DND-41 (cell line): ENCODE data around the gene APOC1.

Source experiments
- EZH2 ChIP-seq: IDR thresholded peaks from 3 replicates; pipeline ENCODE4 v1.6.1; 2012; ENCODE audit warnings: borderline replicate concordance, low read depth, mild to moderate bottlenecking, moderate library complexity, low read length, inconsistent platforms; ENCODE audit not compliant: severe bottlenecking
- TF ChIP-seq, protein P1 (sequence below): IDR thresholded peaks from 2 replicates; pipeline ENCODE4 v1.5.1; 2012; ENCODE audit warnings: borderline replicate concordance, low read length, moderate library complexity, mild to moderate bottlenecking; ENCODE audit not compliant: poor library complexity, severe bottlenecking; ENCODE audit errors: extremely low read depth

DNA sequence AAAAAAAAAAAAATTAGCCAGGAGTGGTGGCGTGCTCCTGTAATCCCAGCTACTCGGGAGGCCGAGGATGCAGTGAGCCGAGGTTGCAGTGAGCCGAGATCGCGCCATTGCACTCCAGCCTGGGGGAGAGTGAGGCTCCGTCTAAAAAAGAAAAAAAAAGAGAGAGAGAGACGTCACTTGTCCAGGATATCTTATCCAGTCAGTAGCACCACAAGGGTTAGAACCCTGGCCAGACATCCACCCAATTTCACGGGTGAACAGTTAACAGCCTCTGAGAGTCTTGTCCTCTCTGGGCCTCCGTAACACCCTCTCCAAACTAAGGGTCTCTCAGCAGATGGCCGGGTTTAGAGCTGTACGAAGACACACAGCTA, 39.9 kb downstream of the APOC1 start:
- TF ChIP-seq, protein P1, sequence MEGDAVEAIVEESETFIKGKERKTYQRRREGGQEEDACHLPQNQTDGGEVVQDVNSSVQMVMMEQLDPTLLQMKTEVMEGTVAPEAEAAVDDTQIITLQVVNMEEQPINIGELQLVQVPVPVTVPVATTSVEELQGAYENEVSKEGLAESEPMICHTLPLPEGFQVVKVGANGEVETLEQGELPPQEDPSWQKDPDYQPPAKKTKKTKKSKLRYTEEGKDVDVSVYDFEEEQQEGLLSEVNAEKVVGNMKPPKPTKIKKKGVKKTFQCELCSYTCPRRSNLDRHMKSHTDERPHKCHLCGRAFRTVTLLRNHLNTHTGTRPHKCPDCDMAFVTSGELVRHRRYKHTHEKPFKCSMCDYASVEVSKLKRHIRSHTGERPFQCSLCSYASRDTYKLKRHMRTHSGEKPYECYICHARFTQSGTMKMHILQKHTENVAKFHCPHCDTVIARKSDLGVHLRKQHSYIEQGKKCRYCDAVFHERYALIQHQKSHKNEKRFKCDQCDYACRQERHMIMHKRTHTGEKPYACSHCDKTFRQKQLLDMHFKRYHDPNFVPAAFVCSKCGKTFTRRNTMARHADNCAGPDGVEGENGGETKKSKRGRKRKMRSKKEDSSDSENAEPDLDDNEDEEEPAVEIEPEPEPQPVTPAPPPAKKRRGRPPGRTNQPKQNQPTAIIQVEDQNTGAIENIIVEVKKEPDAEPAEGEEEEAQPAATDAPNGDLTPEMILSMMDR: no peak
- no peak for TF ChIP-seq EZH2
